ENCODE data around the gene FAT2.

- no peak for TF ChIP-seq CTCF (IDR thresholded peaks at IDR 0.05)
- TF ChIP-seq POLR2A (IDR thresholded peaks at IDR 0.05): no peak
Observed at GRCh38 chr5:151584057-151584937, 6.8 kb downstream of the FAT2 start.
